GM21360 (cell line): Measurements from ENCODE around the gene JMJD7.

Experiments used
- ATAC-seq: cut with Tn5 transposase; IDR thresholded peaks from one replicate; pipeline ENCODE4 v1.9.1; 2021; ENCODE audit warnings: mild to moderate bottlenecking, moderate library complexity; ENCODE audit not compliant: unreplicated experiment

The JMJD7 gene

GRCh38 chr15:41881550-41881919, 53.6 kb downstream of the JMJD7 start:
- no peak for ATAC-seq

GRCh38 chr15:41881920-41882688, 54.2 kb downstream of the JMJD7 start:
- ATAC-seq: no peak

GRCh38 chr15:41882689-41883483, 55.0 kb downstream of the JMJD7 start:
- no peak for ATAC-seq

- ATAC-seq: no peak
Measured at GRCh38 chr15:41883484-41883825, 55.6 kb downstream of the JMJD7 start.

- ATAC-seq: no peak
Measured at GRCh38 chr15:41884458-41884857, 56.6 kb downstream of the JMJD7 start.

- no peak for ATAC-seq
Measured at GRCh38 chr15:41885321-41885720, 57.4 kb downstream of the JMJD7 start.

- ATAC-seq: no peak
Measured at GRCh38 chr15:41885841-41886240, 57.9 kb downstream of the JMJD7 start.

- no peak for ATAC-seq
Measured at GRCh38 chr15:41886741-41887140, 58.8 kb downstream of the JMJD7 start.

- no peak for ATAC-seq
Measured at GRCh38 chr15:41887161-41887560, 59.3 kb downstream of the JMJD7 start.
